ENCODE data around the gene PARD6G. TPM values are rescaled to one million over a fixed set of nuclear protein-coding genes. Genes with fewer than 3 reads are reported as not detected.

PARD6G gene
- total RNA-seq, 3 donors from 2014 or later = 0.58 to 8.5 (median 2.0) TPM

- intact Hi-C loops (cut with DNase I, micrococcal nuclease) = no loop called here
Measured at GRCh38 chr18:80254971-80255500, 7.7 kb upstream of the PARD6G start.

GRCh38 chr18:80253871-80254492 lies 6.7 kb upstream of the PARD6G start:
- peak; percentile 62 for ATAC-seq
- no peak for TF ChIP-seq CTCF (IDR thresholded peaks at IDR 0.05)

More at GRCh38 chr18:80254971-80255500, 7.7 kb upstream of the PARD6G start:
- DNase-seq (no peak), ATAC-seq (no peak)
- no peaks in the 10 kb centered on the region for H3K36me3 ChIP-seq (ENCODE audit: low read depth)
- H3K4me3 ChIP-seq = no peak overlapping the region
- no peak for TF ChIP-seq CTCF (IDR thresholded peaks at IDR 0.05)
- no peaks in the 10 kb centered on the region for H3K4me1 ChIP-seq (ENCODE audit: low read depth)
- H3K9me3 ChIP-seq = no peaks in the 10 kb centered on the region

DNA sequence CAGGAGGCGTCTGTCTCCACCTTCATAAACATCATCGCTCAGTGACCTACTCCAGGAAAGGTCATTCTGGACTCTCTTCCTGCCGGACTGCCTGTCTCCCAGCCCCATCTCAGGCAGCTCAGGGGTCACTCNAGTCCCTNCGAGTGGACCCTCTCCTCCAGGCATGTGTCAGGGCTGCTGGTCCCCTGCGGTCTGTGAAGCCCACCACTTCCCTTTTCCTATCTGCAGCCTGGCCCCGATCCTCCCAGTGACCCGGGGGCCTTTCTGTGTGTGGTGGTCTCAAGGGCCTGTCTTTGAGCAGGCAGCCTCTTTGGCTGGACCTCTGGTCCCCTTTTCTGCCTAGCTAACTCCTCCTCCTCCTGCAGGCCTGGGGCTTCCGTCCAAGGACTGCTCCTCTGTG lies 5.9 kb upstream of the PARD6G start:
- intact Hi-C loops (cut with DNase I, micrococcal nuclease) = no loop called here
- Histone ChIP-seq H3K36me3 (ENCODE audit: low read depth) (no peaks in the 10 kb centered on the region), H3K4me3 (no peak overlapping the region), H3K9me3 (no peaks in the 10 kb centered on the region), H3K4me1 (ENCODE audit: low read depth) (no peaks in the 10 kb centered on the region)
- ATAC-seq (no peak), DNase-seq (no peak)
- TF ChIP-seq CTCF (IDR thresholded peaks at IDR 0.05) = no peak

More at GRCh38 chr18:80253871-80254492, 6.7 kb upstream of the PARD6G start:
- Histone ChIP-seq H3K9me3 (no peaks in the 10 kb centered on the region), H3K4me3 (no peak overlapping the region), H3K36me3 (ENCODE audit: low read depth) (no peaks in the 10 kb centered on the region), H3K4me1 (ENCODE audit: low read depth) (no peaks in the 10 kb centered on the region)
- intact Hi-C loops (cut with DNase I, micrococcal nuclease) = no loop called here
- no peak for DNase-seq

GRCh38 chr18:80252136-80252535 lies 4.8 kb upstream of the PARD6G start:
- Histone ChIP-seq H3K4me1 (ENCODE audit: low read depth) (no peaks in the 10 kb centered on the region), H3K36me3 (ENCODE audit: low read depth) (no peaks in the 10 kb centered on the region), H3K4me3 (no peak overlapping the region), H3K9me3 (no peaks in the 10 kb centered on the region)
- DNase-seq = no peak
- TF ChIP-seq CTCF (IDR thresholded peaks at IDR 0.05) = no peak
- no peak for ATAC-seq
- intact Hi-C loops (cut with DNase I, micrococcal nuclease) = no loop called here

DNA sequence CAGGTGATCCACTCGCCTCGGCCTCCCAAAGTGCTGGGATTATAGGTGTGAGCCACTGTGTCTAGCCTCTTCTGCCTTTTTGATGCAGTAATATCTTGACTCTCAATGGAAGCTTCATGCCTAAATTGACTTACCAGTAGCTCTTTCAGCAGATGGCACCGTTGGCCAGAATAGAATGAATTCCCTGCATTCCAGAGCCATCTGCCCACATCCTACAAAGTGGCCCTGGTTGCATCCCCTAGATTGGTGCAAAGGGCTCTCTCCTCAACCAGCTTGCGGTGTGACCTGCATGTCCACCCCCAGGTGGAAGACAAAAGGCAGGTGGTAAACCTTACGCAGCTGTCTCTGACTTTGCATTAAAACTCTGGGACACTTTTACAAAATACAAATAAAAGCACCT lies 4.4 kb upstream of the PARD6G start:
- no peak for TF ChIP-seq CTCF (IDR thresholded peaks at IDR 0.05)
- no peaks in the 10 kb centered on the region for H3K9me3 ChIP-seq
- intact Hi-C loops (cut with DNase I, micrococcal nuclease) = no loop called here
- H3K36me3 ChIP-seq (ENCODE audit: low read depth) = no peaks in the 10 kb centered on the region
- DNase-seq (no peak), ATAC-seq (no peak)
- H3K4me1 ChIP-seq (ENCODE audit: low read depth) = peaks cover 3% of the 10 kb centered on the region
- no peak overlapping the region for H3K4me3 ChIP-seq

Measured in mucosa of descending colon (tissue), 3 donors.